T follicular helper cell (primary cell): ENCODE results near the gene SYT2.
"Not testable (repeated sequence)": the region's sequence is repeated elsewhere in the genome, so short reads cannot be mapped to it uniquely, and the experiment has no call there.

ENCODE experiments used
- DNase-seq: peaks from one replicate; pipeline ENCODE4 v3.0.0-alpha.2; 2020; ENCODE audit warnings: low read depth
- total RNA-seq, 2 experiments: gene quantifications; one replicate each; lab custom pipeline; 2026; lab: John Stamatoyannopoulos, UW

SYT2 gene
- total RNA-seq, result 0 to 0.06 reads per million in 2 experiments

GRCh38 chr1:202710070-202711045 lies at the start of gene SYT2:
TSS of gene SYT2 (minus strand) at chr1:202710454. CDS start at chr1:202605772, 104,682 bp downstream.
- DNase-seq, result no peak

DNA sequence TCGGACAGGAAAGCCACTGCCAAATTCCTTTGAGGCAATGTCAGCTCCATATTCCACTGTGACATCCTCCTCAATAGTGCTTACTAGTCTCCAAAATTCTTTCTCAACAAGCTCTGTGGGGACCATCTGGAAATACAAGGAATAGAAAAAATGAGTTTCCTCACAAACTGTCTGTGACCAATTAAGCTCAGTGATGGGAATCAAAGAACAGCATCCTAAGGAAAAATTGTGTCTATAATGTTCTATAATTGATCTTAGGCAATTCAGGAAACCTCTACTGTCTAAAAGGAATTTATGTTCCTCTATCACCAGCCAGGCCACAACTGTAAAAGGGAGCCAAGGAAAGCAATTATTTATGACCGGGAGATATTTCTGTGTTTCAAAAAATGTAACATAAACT lies 46.1 kb upstream of the SYT2 start:
- no peak for DNase-seq

DNA sequence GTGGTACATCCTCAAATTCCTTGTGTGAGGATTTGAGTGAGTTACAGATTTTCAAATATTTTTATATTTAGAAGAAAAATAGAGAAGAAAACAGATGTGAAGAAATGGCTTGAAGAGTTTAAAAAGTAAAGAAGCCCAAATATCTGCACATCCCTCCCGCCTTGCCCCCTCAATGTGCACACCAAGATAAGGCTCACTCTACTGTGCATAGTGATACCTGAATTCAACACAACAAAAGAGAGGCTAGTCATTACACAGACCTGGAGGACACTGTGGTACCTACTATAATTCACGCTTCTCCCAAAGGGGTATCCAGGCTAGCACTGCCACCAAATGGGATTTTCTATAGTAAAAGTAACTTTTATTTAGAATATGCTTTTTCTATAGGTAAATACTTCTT lies 44.0 kb upstream of the SYT2 start:
- no peak for DNase-seq

- no peak for DNase-seq
Measured at GRCh38 chr1:202752774-202753173, 42.5 kb upstream of the SYT2 start.

GRCh38 chr1:202750761-202751160 lies 40.5 kb upstream of the SYT2 start:
- no peak for DNase-seq

DNA sequence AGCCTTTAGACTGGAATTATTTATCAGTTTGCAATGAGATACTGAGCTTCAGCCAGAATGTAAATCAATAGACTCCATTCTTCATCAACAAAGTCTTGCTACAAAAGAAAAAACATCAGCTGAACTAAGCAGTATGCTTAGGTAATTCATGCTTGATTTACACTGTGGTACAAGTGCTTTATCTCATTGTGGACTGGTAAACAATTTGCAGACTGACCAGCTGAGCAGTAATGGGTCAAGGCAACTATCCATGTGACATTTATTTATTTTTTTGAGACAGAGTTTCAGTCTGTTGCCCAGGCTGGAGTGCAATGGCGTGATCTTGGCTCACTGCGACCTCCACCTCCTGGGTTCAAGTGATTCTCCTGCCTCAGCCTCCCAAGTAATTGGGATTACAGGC lies 39.8 kb upstream of the SYT2 start:
- DNase-seq, result no peak

DNA sequence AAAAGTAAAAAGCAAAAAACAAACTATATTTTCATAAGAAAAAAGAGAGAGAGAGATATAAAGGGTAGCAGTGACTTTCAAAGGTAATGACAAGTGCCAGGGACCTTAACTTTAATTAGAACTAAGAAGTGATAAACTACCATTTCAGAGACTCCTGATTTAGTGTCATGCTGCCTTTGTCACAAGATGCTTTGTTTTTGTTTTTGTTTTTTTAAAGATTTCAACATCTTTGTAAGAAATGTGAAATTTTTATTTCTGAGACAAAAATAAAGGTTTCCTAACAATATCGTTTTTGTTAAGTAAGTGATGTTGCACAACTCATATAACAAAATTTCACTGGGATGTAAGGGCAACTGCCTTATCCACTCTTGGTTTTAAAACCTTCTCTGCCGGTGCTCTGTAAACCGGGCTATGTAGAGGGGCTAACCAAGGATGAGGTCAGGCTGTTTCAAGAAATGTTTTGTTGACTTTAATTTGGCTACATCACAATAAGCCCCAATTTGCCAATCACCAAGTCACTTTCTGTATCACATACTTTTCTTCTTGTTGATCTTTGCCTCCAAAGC lies 35.2 kb upstream of the SYT2 start:
- no peak for DNase-seq

GRCh38 chr1:202744770-202745169 lies 34.5 kb upstream of the SYT2 start:
- not testable (repeated sequence) for DNase-seq

- no peak for DNase-seq
Measured at GRCh38 chr1:202742496-202742895, 32.2 kb upstream of the SYT2 start.

DNA sequence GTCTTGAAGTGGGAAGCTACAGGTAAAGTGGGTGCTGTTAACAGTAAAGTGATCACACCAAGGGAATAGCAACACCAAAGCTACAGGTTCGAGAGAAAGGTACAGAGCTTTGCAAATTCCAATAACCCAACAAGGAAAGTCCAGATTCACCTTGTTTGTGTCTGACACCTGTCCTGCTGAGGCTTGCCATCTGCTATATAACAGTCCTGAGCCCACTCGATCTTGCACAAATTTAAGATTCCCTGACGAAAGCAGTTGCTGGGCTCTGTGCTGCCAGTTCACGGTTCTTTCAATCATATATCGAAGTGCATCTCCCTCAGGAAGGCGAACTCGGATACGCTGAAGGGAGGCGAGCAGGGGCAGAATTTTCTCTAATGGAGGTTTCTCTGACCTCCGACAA lies 23.0 kb upstream of the SYT2 start:
- DNase-seq, result no peak

DNA sequence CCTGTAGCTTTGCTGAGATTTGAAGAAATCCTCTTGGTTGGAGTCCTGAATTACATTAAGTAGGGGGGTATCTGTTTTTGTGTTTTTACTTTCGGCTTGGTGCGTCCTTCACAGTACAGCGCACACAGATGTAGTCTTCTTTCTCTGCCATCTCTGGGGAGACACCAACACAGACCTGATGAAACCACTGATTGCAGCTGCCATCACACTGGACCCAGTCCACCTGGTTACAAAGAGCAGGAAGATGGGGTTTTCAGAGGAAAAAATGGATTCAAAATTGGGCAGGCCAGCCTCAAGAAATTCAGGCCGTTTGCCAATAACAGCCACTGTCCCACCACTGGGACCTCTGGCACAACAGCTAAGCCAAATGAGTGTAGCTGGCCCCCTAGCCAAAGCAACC lies 18.7 kb upstream of the SYT2 start:
- DNase-seq, result no peak

GRCh38 chr1:202725526-202725925 lies 15.3 kb upstream of the SYT2 start:
- no peak for DNase-seq

GRCh38 chr1:202723708-202724107 lies 13.5 kb upstream of the SYT2 start:
- no peak for DNase-seq

- not testable (repeated sequence) for DNase-seq
Measured at GRCh38 chr1:202723046-202723445, 12.8 kb upstream of the SYT2 start.

- no peak for DNase-seq
Measured at GRCh38 chr1:202716654-202717053, 6.4 kb upstream of the SYT2 start.

- not testable (repeated sequence) for DNase-seq
Measured at GRCh38 chr1:202714202-202714601, 3.9 kb upstream of the SYT2 start.

GRCh38 chr1:202713110-202713509 lies 2.9 kb upstream of the SYT2 start:
- no peak for DNase-seq

DNA sequence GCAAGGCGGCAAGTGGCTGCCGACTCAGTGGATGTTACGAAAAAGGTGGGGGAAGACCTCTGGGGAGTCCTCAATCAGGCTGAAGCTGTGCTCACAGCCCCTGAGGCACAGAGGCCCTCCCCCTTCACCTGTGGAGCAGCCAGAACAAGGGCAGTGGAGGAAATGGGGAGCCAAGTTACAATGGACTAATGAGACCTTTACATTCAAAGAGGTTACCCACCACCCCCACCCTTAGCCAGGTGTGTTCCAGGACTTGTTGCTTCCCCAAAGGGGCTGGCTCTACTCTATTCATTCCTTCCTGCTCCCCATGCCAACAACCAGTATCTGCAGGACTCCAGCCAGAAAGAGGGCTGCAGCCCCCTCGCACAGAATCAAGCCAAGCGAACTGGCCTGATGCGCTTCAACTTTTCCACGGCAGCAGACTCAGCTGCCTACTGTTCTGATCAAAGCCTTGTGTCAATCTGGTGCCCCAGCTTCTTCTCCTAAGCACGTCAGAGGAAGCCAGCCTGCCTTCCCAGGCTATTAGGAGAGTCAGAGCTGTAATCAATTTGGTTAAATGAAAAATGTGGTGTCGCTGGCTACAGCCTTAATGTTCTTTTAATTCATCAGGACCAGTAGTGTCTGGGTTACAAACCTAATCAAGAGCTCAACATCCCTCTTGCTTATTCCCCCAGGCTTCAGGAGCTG lies 1.8 kb upstream of the SYT2 start:
- DNase-seq, result no peak

DNA sequence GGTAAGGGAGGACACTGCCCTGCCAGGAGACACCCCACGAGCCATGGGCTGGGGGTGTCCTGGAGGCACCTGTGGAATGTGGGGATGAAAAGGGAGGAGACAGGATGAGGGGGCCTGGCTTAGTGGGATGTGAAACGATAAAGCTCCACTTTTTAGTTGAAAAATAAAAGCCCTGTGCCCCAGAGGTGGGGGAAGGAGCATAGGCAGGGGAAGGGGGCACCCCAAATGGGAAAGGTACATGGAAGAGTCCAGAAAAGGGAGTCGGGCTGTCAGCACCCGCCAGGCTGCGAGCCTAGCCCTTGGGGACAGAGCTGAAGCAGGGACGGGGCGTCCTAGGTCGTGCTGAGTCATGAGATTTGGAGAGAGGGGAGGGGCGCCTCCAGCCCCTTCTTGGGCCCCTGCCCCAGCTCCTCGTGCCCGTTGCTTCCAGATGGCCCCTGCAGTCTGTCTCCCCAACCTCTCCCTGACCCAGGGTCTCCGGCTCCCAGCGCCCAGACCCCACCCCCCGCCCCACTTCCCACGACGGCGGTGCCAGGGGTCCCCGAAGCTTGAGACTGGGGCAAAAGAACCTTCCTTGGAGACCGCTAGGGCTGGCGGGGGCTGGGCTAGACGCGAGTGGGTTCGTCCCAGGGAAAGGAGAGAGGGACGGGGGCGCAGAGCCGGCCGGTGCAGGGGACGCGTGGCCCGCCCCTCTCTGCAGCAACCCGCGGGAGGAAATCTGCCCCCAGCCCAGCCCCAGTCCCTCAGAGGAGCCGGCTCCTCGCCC lies 795 bp downstream of the SYT2 start:
- no peak for DNase-seq

DNA sequence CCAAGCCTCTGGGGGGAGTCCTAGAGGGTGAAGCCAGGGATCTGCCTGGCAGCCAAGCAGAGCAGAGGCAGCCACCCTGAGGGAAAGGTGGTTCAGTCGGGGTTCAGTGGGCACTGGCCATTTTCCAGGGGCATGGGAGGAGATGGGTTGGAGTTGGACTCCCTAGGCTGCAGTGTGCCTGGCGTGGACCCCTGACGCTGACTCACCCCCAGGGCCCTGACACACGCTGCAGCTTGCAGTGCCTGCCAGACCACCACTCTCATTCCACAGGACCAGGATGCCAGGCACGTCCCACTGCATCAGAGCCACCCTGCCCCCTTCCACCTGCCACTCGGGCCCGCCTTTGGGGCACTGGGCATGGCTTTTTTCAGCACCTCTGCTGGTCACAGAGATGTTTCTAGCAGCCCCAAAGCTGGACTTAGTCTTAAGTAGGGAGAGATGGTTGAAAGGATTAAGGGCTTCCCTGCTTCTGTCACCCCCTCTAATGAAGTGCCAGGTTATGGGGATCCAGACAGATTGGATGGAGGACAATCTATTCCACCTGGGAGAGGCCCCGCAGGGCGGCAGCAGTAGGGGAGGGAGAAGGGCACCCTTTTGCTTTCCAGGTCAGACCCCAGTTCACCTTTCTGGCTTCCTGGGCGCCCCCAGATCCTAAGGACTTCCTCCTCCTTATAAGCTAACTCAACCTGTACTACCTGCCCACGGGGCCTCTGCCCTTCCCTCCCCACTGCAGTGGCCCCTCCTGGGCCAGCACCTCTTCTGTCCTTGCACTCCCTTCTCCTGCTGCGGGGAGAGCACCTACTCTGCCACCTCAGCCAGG lies 1.6 kb downstream of the SYT2 start:
- DNase-seq, result no peak

DNA sequence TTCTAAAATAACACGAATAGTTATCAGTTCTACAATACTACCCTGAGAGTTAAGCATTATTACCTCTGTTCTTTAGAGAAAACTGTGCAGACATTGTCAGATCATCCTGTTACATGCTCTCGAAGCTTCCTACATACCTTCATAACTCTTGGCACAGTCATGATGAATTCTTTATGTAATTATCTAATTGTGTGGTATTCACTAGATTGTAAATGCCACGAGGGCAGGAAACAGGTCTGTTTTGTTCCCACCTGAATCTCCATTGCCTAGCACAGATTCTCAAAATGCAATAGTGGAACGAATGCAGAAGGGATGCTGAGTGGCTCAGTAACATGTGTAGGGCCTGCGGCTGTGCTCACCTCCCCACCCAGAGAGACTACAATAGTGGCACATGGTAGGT lies 3.4 kb downstream of the SYT2 start:
- no peak for DNase-seq
